Left lobe of liver (tissue), 2 donors: ENCODE measurements around the gene DCAF6. TPM values are rescaled to one million over a fixed set of nuclear protein-coding genes. Genes with fewer than 3 reads are reported as not detected.

Experiments
- ATAC-seq: fragments of 200-7000 bp; cut with Tn5 transposase; one replicate; pipeline ENCODE4 v1.9.1; 2020; ENCODE audit warnings: mild to moderate bottlenecking, moderate library complexity
- DNase-seq: peaks from one replicate; pipeline ENCODE4 v3.0.0-alpha.2; 2020; ENCODE audit warnings: low spot score
- total RNA-seq: library from RNA; stranded (reverse); gene quantifications from one replicate; pipeline ENCODE4 v1.2.1, GENCODE V29; 2021
- donor health status: DM: no; HTN: no; CAD: no; lungs with moderate emphysema.
- donor health status: DM: no; HTN: yes; CAD: no.

DCAF6 gene
- total RNA-seq, 1 donor from 2014 or later: 49.0 TPM

DNA sequence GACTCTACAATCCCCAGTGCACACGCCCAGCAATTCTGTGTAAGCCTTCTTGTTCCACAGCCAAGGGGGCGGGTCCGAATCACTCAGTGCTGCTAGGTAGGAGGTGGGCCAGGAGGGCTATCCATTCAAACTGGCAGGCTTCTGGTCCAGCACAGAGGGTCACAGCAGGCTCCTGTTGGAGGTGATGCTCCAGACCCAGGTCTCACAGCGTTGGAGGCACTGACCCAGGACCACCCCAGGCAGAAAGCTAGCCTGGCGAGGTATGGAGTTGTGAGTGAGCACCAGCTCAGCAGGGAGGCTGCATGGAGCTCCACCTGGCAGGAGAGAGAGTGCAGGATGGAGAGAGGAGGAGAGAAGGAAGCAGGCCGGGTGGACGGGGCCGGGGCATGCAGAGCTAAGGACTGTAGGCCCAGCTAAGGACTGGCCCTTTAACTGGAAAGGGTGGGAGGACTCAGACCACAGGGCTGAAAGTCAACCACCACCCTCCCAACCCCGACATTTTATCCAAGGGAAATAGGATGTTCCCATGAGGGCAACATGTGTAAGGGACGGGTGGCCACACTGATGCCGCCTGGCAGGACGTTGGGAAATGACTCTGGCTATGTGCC lies 161.5 kb downstream of the DCAF6 start:
- ATAC-seq (no peak), DNase-seq (no peak)

DNA sequence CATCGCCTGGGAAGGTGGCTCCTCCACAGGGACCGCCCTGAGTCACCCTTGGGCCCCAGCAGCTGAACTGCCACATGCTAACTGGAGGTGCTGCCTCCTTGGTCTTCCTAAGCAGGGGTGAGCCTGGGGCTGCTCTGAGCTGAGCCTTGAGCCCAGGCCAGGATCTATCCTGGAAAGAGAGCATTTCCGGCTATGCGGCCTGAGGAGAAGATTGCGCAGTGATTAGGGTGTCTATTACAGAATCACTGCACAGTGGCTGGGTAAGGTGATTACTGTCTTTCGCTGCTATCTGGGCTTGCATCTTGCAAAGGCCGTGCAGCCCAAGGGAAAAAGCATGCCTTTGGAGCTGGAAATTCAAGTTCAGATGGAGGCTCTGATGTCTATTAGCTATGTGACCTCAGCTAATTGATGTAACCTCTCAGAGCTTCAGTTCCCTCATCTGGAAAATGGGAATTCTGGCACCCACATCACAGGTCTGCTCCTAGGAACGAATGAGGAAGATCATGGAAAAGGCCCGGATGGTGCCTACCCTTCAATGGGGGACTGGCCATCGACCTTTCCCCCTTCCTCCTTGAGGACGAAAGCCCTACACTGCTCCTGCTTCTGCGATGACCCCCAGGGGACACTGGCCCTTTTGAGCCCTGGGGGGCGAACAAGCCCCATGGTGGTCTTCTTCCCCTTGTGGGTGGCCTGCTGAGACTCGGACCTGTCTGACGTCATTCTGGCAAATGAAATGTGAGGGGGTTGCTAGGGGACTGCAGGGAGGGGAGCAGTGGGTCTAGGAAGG lies 162.2 kb downstream of the DCAF6 start:
- ATAC-seq (no peak), DNase-seq (no peak)

DNA sequence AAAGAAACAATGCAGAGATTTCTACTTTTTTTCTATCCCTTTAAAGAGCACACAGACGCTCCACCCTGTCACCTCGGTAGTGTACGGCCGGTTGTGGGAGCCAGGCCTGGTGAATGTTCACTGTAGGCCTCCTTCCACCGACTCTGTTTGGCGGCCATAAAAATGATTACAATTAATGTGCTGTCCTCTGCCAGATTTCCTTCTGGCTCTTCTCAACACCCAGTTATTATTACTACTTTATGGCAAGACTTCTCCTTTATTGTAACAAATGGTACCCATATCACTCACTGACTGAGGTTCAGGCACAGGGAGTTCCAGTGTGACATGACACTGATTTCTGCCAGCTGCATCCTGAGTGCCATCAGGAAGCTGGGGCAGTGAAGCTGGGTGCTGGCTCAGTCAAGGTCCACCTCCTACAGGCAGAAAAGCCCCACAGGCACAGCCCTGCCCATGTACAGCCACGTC lies 162.9 kb downstream of the DCAF6 start:
- DNase-seq (no peak), ATAC-seq (no peak)

DNA sequence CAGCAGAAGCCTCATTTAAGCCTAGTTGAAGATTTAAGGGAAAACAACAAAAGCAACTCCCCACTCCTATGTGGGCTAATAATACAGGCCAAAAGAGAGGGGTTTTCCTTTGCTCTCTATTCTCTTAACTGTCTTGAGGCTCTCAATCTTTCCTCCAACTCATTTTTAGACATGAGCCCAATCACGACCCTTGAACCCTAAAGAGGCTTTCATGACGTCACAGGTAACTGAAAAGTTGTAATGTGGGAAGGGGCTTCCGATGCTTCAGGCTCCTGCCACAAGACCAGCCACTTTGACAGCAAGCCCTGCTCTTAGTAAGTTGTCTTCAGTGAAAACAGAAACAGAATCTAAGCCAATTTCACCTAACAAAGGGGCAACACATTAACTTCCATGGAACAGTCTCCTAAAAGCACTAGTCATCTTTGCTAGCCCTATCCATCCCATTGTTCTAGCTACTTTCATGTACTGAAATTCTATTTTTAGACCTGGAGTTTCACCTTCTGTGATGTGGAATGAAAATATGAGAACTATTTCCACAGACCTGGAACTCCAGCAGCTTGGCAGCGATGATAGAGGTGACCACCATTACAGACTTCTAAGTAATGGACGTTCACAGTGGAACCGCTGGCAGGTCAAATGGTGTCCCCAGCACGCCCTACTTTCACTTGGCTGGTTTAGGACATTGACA lies 164.0 kb downstream of the DCAF6 start:
- ATAC-seq: no peak
- DNase-seq: no peak

DNA sequence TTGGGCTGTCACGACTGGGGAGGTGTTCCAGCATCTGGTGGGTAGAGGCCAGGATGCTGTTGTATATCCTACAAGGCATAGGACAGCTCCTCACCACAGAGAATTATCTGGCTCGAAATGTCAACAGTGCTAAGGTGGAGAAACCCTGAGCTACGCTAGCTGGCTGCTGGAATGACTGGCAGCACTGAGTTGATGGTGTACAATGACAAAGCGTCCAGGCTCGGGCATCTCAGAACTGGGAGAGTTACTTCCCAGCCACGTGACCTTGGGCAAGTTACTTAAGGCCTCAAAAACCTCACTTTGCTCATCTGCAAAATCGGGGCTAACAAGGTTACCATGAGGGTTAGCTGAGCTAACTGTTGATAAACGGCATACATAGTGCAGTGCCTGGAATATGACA lies 164.9 kb downstream of the DCAF6 start:
- DNase-seq (no peak), ATAC-seq (no peak)

DNA sequence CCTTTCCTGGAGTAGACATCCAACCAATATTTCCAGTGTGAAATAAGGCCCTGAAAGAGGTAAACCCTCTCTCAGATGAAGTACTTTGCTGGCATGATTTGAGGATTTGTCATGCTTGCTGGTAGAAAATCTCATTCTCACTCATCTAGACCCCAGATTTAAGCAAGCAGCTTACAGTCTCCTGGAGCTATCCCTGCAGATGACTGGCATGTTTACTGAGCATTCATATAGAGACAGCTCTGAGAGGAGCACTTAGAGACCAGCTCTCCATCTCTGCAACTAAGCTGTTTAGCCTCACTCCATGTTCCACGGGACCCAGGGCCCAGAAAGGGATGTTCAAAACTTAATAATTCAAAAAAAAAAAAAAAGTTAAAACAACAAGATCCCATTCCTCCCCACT lies 166.0 kb downstream of the DCAF6 start:
- DNase-seq: no peak
- ATAC-seq: no peak

DNA sequence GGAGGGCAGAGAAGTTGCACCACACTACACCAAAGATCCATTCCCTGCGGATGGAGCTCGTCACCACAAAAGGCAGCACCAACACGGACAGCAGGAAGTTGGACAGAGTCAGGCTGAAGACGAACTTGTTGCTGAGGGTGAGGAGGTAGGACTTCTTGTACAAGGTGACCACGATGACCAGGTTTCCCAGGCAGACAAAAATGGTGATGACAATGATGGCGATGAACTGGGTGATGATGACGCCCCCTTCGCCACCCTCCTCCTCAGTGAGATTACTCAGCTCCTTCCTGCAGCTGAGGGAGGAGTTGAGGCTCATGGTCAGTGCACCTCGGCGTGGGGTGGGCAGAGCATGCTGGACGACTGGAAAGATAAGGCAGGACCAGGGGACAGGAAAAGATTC lies 168.1 kb downstream of the DCAF6 start:
- no peak for ATAC-seq
- no peak for DNase-seq

DNA sequence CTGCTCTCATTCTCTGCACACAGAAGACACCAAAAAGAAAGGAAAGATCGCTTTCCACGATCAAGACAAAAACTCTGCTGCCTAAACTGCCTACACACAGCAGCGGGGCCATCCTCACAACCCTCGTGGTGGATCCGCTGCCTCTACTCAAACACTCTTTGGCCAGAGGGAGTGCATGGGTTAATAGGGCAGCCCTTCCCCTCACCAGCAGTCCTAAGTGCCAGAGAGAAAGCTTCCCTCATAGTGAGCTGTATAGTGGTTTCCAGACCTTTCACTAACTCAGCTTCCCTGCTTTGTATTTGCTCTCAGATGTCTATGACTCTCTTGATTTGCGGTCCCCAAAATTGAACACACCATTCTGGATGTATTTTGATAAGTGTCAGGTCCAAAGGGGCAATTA lies 169.4 kb downstream of the DCAF6 start:
- ATAC-seq (no peak), DNase-seq (no peak)

DNA sequence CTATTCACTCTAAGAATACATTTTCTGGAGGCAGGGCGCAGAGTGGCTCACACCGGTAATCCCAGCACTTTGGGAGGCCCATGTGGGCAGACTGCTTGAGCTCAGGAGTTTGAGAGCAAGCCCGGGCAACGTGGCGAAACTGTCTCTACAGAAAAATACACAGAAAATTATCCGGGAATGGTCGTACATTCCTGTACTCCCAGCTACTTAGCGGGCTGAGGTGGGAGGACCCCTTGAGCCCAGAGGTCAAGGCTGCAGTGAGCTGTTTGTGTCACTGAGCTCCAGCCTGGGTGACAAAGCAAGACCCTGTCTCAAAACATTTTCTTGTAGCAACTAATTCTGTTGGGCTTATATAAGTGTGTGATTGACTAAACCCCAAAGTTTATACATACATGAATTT lies 169.8 kb downstream of the DCAF6 start:
- DNase-seq (no peak), ATAC-seq (no peak)

DNA sequence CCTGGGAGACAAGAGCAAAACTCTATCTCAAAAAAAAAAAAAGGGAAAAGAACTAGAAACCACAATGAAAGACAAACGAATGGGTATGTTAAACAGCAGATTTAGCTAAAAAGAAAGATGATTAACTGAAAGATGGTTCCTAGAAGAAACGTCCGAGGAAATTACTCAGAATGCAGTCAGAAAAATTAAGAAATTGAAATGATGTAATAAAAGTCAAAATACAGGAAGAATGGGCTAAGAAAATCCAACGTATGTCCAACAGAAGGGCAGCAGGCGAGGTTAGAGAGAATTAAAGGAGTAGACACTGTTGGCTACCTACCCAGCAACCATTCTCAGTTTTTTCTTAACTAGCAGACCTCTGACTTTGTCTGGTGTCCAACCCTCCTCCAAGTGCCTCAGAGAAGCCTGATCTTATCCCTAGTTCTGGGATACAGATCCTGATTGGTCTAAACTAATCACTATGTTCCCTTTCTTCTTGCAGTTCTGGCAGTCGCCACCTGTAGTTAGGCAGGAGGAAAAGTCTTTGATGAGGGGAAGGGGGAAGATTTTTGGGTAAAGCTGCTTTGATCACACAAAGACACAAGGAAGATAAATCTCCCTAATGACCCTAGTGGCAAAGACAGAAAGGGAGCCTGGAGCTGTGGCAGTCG lies 174.5 kb downstream of the DCAF6 start:
- no peak for DNase-seq
- ATAC-seq: no peak

DNA sequence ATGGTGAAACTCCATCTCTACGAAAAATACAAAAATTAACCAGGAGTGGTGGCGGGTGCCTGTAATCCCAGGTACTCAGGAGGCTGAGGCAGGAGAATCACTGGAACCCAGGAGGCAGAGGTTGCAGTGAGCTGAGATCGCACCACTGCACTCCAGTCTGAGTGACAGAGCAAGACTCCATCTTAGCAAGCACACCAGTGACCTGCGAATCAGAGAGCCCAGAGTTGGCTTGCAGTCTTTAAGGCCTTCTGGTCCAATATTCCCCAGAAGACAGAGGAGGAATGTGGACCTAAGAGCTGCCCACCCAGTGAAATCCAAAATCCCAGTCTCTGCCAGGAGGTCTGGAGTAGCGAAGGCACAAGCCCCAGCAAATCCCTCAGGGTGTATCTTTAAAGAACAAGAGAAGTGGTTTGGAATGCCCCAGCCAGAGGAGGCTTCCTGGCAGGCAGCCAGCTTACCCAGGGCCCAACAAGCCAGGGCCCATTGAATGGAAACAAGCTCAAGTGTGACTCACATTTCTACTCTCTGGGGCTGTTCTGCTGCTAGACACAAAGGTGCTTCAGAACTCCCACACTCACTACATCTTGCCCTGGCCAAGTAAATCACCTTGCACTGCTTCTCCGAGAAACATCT lies 176.3 kb downstream of the DCAF6 start:
- no peak for ATAC-seq
- no peak for DNase-seq

DNA sequence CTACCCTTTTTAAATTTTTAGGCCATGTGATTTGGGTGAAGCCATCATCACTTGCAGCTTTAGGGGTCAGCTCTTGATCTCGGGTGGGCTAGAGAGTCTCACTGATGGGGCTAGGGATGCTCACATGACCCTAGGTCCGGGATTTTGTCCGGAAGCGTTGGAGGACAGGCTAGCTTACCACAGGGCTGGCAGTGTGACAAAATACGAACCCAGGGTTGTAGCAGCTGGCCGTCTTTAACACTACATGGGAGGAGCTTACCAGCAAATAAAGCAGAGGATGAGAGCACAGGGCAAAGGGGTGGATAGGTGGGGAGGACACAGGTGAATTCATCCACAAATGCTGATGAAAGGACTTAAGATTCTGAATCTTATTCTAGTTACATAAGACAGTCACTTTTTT lies 178.4 kb downstream of the DCAF6 start:
- ATAC-seq: no peak

DNA sequence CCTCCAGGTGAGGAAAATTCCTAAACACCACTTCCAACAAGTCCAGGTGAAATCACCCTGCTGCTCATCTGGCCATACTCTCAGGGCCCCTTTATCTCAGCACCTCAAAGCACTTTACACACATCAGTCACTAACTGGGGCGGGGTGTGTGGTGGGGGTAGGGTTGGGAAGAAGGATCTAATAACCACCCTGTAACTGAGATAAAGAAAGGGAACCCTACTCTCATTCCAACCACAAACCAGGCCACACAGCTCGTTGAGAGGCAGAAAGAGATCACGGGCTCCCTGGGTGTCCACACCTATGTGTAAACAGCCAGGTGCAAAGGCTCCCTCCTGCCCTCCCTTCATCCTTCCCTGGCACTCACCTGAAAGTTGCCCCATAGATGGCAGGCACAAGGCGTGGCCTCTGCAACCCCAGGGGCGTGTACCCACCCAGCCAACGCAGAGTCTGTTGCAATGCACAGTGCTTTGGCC lies 179.9 kb downstream of the DCAF6 start:
- DNase-seq (no peak), ATAC-seq (no peak)

More for the DNA sequence above, 178.4 kb downstream of the DCAF6 start:
- DNase-seq: no peak

DNA sequence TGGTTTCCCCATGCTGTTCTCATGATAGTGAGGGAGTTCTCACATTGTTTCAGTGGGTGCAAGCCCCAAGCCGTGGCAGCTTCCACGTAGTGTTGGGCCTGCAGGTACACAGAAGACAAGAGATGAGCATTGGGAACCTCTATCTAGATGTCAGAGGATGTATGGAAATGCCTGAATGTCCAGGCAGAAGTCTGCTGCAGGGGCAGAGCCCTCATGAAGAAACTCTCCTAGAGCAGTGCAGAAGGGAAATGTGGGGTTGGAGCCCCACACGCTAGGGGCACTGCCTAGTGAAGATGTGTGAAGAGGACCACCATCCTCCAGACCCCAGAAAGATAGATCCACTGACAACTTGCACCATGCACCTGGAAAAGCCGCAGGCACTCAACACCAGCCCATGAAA lies 183.3 kb downstream of the DCAF6 start:
- ATAC-seq (no peak), DNase-seq (no peak)

DNA sequence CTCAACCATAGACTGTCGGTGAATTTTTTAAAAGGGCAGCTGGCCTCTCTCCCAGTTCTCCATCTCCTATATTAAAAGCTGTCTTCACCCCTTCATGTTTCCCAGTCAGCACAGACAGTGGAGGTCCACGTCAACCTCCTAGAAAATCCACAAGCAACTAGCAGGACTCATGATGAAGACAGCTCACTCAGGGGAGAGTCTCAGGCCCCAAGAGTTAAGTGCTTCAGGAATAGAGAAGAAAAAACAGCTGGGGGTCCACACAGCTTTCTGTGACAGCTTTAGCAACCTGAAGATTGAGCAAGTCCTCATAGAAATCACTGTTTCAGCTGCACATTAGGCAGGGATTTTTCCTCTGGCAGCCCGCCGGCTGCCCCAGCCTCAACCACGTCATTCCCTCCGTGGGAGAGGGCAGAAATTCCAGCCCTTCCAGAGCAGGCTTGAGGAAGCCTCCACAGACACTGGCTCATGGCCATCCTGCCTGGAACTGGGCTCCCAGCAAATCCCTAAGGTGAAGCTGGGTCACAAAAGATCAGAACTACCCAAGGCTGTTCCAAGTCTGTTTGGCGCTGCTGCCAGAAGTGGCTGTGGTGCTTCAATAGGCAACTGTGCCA lies 185.0 kb downstream of the DCAF6 start:
- DNase-seq: no peak
- ATAC-seq: peak; percentile 29

DNA sequence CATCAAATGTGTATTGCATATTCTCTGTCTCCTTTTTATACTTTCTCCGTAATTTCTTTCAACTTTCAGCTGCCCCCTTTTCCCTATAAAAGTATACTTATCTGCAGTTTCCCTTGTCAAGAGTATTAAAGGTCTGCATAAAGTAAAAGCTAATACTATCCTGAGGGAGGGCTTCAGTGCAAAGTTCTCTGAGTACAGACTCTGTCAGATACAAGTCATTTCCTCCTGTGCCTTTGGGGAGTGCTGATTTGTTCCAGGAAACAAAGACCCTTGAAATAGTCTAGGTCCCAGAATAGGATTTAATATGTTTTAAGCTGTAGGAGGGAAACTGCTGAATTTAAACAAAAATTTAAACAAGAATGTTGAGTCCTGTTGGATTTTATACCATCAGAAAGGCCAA lies 188.6 kb downstream of the DCAF6 start:
- no peak for ATAC-seq
- no peak for DNase-seq
